Measurements from ENCODE around the gene STX8.
"Not testable (repeated sequence)": the region's sequence is repeated elsewhere in the genome, so short reads cannot be mapped to it uniquely, and the experiment has no call there.

Gene STX8

DNA sequence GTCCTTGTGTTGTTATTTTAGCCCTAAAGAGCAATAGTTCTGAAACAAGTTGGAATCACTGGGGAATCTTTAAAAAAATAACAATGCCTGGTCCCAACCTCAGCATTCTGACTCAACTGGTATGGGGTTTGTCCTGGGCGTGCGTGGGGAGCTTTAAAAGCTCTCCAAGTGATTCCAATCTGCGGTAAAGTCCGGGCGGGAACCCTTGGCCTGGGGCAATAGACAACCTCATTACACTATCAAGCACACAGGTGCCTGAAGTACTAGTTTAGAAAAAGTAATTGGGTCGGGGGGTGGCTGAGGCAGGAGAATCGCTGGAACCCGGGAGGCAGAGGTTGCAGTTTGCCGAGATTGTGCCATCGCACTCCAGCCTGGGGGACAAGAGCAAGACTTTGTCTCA is 4.4 kb downstream of the STX8 start:
- DNase-seq (ENCODE audit: insufficient read length, low spot score): no peak
- no peak for TF ChIP-seq POLR2A (IDR thresholded peaks at IDR 0.05; ENCODE audit: low read depth, low read length)
- no peak for FAIRE-seq

DNA sequence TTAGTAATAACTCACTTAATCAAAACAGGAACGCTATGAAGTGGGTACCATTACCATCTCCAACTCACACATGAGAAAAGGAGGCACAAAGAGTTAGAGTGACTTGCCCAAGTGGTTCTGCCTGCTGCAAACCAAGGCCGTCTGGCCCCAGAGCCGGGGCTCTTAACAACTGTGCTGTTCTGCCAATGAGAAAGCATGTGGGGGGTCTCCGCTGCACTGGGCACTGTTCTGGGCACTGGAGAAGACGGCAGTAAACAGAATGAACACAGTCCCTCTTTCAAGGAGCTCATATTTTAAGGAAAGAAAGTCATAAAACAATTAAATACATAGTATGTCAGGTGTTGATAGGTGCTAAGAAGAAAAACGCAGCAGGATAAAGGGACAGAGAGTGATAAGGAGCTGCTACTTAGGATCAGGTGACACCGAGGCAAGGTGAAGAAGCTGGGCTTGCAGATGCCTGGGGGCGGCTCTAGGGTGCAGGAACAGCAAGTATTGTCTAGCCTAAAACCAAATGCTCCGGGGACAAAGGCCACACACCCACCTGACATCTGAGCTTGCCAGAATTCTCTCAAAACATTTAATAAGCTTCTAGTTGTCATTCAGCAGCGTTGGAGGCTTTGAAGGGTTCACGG is 6.5 kb downstream of the STX8 start:
- no peak for FAIRE-seq
- TF ChIP-seq POLR2A (IDR thresholded peaks at IDR 0.05; ENCODE audit: low read depth, low read length): no peak

DNA sequence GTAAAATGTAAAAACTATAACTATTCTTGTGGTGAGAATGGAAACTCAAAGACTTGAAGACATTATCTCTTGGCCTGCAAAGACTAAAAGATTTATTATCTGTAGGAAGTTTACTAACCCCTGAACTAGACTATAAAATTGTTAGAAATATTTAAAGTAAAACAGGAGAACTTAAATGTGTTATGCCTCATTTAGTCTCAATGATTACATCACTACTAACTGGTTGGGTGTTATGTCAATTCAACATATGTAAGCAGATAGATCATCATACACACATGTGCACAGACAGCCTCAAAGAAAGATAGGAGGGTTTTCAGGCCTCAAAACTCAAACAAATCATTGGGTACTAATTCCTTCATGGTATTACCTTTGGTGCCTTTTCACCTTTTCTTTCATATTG is 7.6 kb downstream of the STX8 start:
- no peak for TF ChIP-seq POLR2A (IDR thresholded peaks at IDR 0.05; ENCODE audit: low read depth, low read length)
- FAIRE-seq (no peak), DNase-seq (ENCODE audit: insufficient read length, low spot score) (no peak)

More for the DNA sequence above, 6.5 kb downstream of the STX8 start:
- no peak for DNase-seq (ENCODE audit: insufficient read length, low spot score)

DNA sequence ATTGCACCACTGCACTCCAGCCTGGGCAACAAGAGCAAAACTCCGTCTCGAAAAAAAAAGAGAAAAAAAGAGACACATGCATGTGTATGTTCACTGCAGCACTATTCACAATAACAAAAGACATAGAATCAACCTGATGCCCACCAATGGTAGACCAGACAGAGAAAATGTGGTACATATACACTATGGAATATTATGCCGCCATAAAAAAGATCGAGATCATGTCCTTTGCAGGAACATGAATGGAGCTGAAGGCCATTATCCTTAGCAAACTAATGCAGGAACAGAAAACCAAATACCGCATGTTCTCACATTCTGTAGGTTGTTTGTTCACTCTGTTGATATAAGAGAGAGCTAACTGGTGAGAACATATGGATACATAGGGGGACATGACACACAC is 8.9 kb downstream of the STX8 start:
- FAIRE-seq; DNase-seq (ENCODE audit: insufficient read length, low spot score): not testable (repeated sequence)

DNA sequence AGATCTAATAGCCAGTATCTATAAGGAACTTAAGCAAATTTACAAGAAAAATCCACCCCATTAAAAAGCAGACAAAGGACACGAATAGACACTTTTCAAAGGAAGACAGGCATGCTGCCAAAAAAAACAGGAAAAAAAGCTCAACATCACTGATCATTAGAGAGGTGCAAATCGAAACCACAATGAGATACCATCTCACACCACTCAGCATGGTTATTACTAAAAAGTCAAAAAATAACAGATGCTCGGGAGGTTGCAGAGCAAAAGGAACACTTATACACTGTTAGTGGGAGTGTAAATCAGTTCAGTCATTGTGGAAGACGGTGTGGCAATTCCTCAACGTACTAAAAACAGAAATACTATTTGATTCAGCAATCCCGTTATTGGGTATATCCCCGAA is 9.6 kb downstream of the STX8 start:
- TF ChIP-seq POLR2A (IDR thresholded peaks at IDR 0.05; ENCODE audit: low read depth, low read length): no peak
- DNase-seq (ENCODE audit: insufficient read length, low spot score) (no peak), FAIRE-seq (peak; percentile 41)

DNA sequence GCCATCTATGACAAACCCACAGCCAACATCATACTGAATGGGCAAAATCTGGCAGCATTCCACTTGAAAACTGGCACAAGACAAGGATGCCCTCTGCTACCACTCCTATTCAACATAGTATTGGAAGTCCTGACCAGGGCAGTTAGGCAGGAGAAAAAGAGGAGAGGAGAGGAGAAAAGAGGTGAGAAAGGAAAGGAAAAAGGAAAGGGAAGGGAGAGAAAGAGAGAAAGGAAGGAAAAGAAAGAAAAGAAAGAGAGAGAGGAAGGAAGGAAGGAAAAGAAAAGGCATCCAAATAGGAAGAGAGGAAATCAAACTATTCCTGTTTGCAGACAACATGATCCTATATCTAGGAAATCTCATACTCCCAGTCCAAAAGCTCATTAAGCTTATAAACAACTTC is 11.5 kb downstream of the STX8 start:
- FAIRE-seq: no peak
- no peak for TF ChIP-seq POLR2A (IDR thresholded peaks at IDR 0.05; ENCODE audit: low read depth, low read length)

DNA sequence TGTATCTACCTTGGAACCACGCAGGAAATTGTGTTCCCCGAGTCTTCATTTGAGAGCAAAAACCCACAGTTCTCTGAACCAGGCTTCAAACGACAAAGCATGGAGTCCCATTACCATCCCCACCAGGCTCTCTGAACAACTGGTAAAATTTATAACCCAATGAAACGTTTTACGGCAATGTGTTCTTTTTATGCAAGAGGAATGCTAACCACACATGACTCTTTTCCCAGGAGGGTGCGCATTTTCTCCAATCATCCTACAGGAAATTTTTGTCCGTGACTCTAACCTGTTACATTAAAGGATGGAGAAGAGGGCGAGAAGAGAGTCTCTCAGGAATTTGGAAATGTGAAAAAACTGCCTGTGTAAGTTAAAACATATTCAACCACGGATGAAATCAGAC is 17.8 kb downstream of the STX8 start:
- DNase-seq (ENCODE audit: insufficient read length, low spot score): no peak
- TF ChIP-seq POLR2A (IDR thresholded peaks at IDR 0.05; ENCODE audit: low read depth, low read length): no peak
- FAIRE-seq: no peak

More for the DNA sequence above, 11.5 kb downstream of the STX8 start:
- no peak for DNase-seq (ENCODE audit: insufficient read length, low spot score)

DNA sequence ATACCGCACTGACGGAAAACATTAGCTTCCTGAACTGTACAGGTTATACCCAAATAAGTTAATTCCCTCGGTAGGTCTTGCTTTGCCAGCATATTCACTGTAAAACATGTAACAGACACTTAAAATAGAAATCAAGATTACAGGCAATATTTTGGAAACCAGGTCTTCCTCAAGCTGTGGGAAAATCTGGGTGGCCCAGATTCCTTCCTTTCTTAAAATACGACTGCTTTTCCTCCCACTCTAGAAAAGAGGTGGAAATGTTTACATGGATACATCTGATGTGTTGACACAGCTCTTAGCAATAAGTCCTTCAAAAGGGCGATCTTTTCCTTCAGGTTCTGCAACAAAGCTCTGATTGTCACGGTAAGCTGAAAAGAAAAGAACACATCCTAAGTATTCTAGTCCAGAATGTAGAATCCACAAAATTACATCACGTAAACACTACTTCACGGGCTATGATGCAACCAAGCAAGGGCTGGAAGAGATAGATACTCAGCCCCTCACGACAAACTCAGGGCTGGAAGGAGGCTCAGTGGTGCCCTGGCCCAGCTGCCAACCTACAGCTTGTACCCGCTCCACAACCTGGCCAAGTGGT is 18.4 kb downstream of the STX8 start:
- DNase-seq (ENCODE audit: insufficient read length, low spot score): no peak
- no peak for FAIRE-seq
- TF ChIP-seq POLR2A (IDR thresholded peaks at IDR 0.05; ENCODE audit: low read depth, low read length): no peak

DNA sequence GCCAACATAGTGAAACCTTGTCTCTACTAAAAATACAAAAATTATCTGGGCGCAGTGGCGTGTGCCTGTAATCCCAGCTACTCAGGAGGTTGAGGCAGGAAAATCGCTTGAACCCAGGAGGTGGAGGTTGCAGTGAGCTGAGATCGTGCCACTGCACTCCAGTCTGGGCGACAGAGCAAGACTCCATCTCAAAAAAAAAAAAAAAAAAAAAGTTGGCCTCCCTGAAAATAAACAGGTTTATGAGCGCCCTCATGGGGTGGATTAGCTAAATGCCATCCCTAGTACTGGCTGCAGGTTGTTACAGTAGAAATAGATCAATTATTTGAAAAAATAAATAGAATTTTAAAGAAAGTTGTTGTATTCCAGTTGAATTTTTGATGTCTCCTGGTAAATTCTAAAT is 20.9 kb downstream of the STX8 start:
- FAIRE-seq: not testable (repeated sequence)
- DNase-seq (ENCODE audit: insufficient read length, low spot score): peak; percentile 26

DNA sequence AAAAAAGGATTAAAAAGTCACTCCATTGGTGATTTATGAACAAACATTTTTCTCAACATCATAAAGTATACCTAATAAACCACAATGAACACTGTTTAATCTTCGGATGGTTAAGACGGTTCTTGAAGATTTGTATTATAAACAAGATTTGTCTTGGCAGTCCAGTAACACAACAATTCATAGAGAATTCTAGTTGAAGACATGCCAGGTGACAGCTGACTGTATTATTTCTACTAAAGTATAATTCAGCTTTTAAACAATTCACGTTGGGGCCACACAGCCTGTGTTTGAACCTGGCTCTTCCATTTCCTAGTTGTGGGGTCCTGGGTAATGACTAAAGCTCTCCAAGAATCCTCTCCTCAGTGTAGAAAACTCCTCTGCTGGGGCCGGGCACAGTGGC is 22.0 kb downstream of the STX8 start:
- DNase-seq (ENCODE audit: insufficient read length, low spot score) (no peak), FAIRE-seq (no peak)
- no peak for TF ChIP-seq POLR2A (IDR thresholded peaks at IDR 0.05; ENCODE audit: low read depth, low read length)

DNA sequence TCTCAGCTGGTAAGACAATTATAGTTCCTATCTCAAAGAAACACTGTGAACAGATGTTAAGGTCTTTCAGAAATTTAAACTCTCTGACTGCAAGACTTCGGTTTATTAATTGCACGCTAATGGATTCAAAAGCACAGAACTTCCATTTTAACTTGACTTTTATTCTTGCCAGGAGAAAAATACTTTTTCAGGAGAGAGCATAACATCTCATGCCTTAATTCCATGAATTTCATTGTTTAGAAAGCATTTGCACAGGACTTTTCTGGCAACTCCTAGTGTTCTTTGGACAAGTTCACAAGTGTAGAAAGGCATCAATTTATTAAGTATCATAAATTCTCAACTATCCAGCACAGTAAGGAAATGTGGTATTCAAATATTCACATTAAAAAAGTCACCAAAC is 22.4 kb downstream of the STX8 start:
- DNase-seq (ENCODE audit: insufficient read length, low spot score): no peak
- TF ChIP-seq POLR2A (IDR thresholded peaks at IDR 0.05; ENCODE audit: low read depth, low read length): no peak
- no peak for FAIRE-seq

DNA sequence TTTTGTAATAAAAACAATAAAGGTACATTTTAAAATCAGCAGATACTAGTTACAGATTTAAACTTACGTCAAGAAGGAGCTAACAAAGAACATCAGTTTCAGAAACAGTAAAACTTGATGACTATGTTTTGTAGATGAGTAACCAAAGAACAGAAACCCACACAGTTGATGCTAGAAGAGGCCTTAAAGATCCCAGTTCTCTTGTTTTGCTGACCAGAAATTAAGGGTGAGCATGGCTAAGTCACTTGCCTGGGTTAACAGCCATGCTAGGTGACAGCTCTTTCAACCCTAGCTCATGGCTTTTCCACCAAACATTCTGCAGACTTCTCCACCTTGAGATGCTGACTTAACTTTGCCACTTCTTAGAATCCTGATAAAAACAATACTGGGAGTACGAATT is 26.4 kb downstream of the STX8 start:
- no peak for DNase-seq (ENCODE audit: insufficient read length, low spot score)
- no peak for FAIRE-seq
- no peak for TF ChIP-seq POLR2A (IDR thresholded peaks at IDR 0.05; ENCODE audit: low read depth, low read length)

DNA sequence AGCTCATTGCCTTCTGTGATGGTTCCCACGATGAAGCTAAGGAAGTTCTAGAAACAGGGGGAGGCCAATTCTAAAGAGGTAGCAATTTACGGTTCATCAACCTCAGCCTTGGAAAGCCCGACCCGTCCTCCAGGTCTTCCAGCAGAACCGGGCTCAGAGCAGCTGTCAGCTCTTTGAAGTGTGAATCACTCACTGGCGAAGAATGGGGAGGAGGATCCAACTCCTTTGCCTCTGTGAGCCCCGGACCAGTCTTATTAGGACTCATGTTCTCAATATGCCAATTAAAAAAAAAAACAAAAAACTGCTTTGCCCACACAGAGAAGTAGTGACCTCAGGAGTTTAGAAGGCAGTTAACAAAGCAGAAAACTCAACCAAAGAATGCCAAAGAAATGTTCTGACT is 31.4 kb downstream of the STX8 start:
- no peak for TF ChIP-seq POLR2A (IDR thresholded peaks at IDR 0.05; ENCODE audit: low read depth, low read length)
- DNase-seq (ENCODE audit: insufficient read length, low spot score): no peak
- FAIRE-seq: no peak

DNA sequence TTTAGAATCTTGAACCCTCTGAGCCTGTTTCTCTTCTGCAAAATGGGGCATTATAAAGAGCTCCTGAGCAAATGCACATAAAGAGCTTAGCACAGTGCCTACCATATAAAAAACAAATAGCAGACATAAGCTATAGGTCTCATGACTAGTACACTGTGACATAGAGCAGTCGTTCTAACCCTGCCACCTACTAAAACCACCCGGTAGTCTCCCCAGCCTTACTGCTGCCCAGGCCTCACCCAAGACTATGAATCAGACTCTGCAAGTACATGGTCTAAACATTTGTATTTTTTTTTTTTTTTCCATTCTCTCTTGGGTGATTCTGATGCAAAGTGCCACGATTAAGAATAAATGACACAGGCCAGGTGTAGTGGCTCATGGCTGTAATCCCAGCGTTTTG is 33.9 kb downstream of the STX8 start:
- TF ChIP-seq POLR2A (IDR thresholded peaks at IDR 0.05; ENCODE audit: low read depth, low read length): no peak
- FAIRE-seq (no peak), DNase-seq (ENCODE audit: insufficient read length, low spot score) (no peak)

DNA sequence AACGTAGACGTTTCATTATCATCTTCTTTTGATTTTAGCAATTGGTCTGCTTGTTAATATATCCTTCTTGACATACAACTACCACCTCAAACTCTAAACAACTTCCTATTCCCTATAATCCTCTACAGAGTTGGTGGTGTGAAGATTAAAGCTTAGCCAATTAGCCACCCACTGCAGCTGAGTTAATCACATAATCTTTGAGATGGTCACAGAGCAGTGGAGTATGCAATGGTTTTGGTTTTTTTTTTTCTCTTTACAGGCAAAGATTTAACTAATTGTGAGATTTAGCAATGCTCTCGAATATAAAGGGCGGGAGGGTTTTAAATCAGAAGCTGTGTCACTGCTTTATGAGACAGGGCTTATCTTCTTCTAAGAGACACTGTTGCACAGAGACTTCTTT is 37.0 kb downstream of the STX8 start:
- TF ChIP-seq POLR2A (IDR thresholded peaks at IDR 0.05; ENCODE audit: low read depth, low read length): no peak
- DNase-seq (ENCODE audit: insufficient read length, low spot score): no peak
- FAIRE-seq: no peak
